IMR-90 (cell line): ENCODE data around the gene THRA. TPM values are rescaled to one million over a fixed set of nuclear protein-coding genes. Genes with fewer than 3 reads are reported as not detected.

Source experiments
- ATAC-seq: fragments of 200-7000 bp; cut with Tn5 transposase; 2 replicates; pipeline ENCODE4 v1.9.1; 2020; ENCODE audit warnings: low read depth, mild to moderate bottlenecking, moderate library complexity
- BruUV-seq: library from RNA; stranded (reverse); fragments of 400-500 nt; replicated peaks from 2 replicates; lab custom pipeline; 2021; lab: Mats Ljungman, UMichigan
- CTCF ChIA-PET: fragments of 300-600 bp; formaldehyde crosslinking; extraction: SDS; loops from one replicate; lab custom pipeline; 2021; ENCODE audit warnings: antibody characterized with exemption; lab: Yijun Ruan, JAX
- POLR2A ChIA-PET: fragments of 300-600 bp; sonication (Branson Sonifier 250); formaldehyde crosslinking; loops from one replicate; lab custom pipeline; 2022; ENCODE audit warnings: antibody characterized with exemption; ENCODE audit not compliant: unreplicated experiment; lab: Charles Lee
- DNase-seq: peaks from one replicate; pipeline ENCODE4 v3.0.0; 2013
- H2AFZ ChIP-seq: replicated peaks from 2 replicates; pipeline ENCODE3; 2013; ENCODE audit warnings: low read length, mild to moderate bottlenecking; ENCODE audit not compliant: poor library complexity
- H2AK5ac ChIP-seq: 2 replicates; pipeline ENCODE4 v1.6.1; 2013; ENCODE audit warnings: low read depth, low read length, inconsistent platforms
- H2AK9ac ChIP-seq: replicated peaks from 2 replicates; pipeline ENCODE3; 2013; ENCODE audit warnings: mild to moderate bottlenecking, low read depth, low read length, moderate library complexity; ENCODE audit not compliant: poor library complexity
- H2BK120ac ChIP-seq: 2 replicates; pipeline ENCODE4 v1.6.1; 2013; ENCODE audit warnings: low read depth, low read length, inconsistent platforms
- H2BK15ac ChIP-seq: 3 replicates; pipeline ENCODE4 v1.6.1; 2013; ENCODE audit warnings: low read depth, low read length, inconsistent platforms
- H2BK20ac ChIP-seq: 2 replicates; pipeline ENCODE4 v1.6.1; 2013; ENCODE audit warnings: low read depth, mild to moderate bottlenecking, inconsistent platforms, low read length, moderate library complexity
- H2BK5ac ChIP-seq: 2 replicates; pipeline ENCODE4 v1.6.1; 2013; ENCODE audit warnings: mild to moderate bottlenecking, low read depth, low read length, inconsistent platforms; ENCODE audit not compliant: poor library complexity, severe bottlenecking
- H3K14ac ChIP-seq: replicated peaks from 2 replicates; pipeline ENCODE4 v1.6.1; 2013; ENCODE audit warnings: low read depth, low read length, inconsistent platforms
- H3K18ac ChIP-seq: 2 replicates; pipeline ENCODE4 v1.6.1; 2013; ENCODE audit warnings: low read depth, low read length, control low read depth
- H3K23ac ChIP-seq: 2 replicates; pipeline ENCODE4 v1.6.1; 2013; ENCODE audit warnings: low read depth, low read length, inconsistent platforms
- H3K27ac ChIP-seq: 2 replicates; pipeline ENCODE4 v1.5.1; 2013; ENCODE audit warnings: mild to moderate bottlenecking, control low read depth, low read length; ENCODE audit not compliant: insufficient read depth
- H3K27me3 ChIP-seq: 2 replicates; pipeline ENCODE4 v1.6.1; 2013; ENCODE audit warnings: low read length; ENCODE audit not compliant: control insufficient read depth, insufficient read depth
- H3K36me3 ChIP-seq: 2 replicates; pipeline ENCODE4 v1.6.1; 2013; ENCODE audit warnings: low read length, mixed read lengths; ENCODE audit not compliant: control insufficient read depth, insufficient read depth
- H3K4ac ChIP-seq: 2 replicates; pipeline ENCODE4 v1.6.1; 2013; ENCODE audit warnings: low read depth, low read length, inconsistent platforms
- H3K4me1 ChIP-seq: 2 replicates; pipeline ENCODE4 v1.6.1; 2013; ENCODE audit warnings: low read length, mixed read lengths; ENCODE audit not compliant: control insufficient read depth, insufficient read depth
- H3K4me2 ChIP-seq: 2 replicates; pipeline ENCODE4 v1.6.1; 2013; ENCODE audit warnings: low read depth, mild to moderate bottlenecking, control low read depth, low read length, moderate library complexity
- H3K4me3 ChIP-seq: 2 replicates; pipeline ENCODE4 v1.5.1; 2013; ENCODE audit warnings: low read depth, mild to moderate bottlenecking, control low read depth, low read length, moderate library complexity; ENCODE audit not compliant: insufficient read depth
- H3K56ac ChIP-seq: 2 replicates; pipeline ENCODE4 v1.6.1; 2013; ENCODE audit warnings: low read length, inconsistent platforms; ENCODE audit not compliant: insufficient read depth; ENCODE audit errors: extremely low read depth
- H3K79me1 ChIP-seq, 2 experiments: 2 replicates each; pipeline ENCODE4 v1.6.1; 2013; ENCODE audit warnings: low read length in 2 of 2, inconsistent platforms in 1 of 2, low read depth in 1 of 2
- H3K9ac ChIP-seq: 2 replicates; pipeline ENCODE4 v1.6.1; 2013; ENCODE audit warnings: low read depth, low read length, control low read depth
- H3K9me1 ChIP-seq: 2 replicates; pipeline ENCODE4 v1.6.1; 2013; ENCODE audit warnings: low read length, inconsistent platforms; ENCODE audit not compliant: insufficient read depth
- H3K9me3 ChIP-seq: 2 replicates; pipeline ENCODE4 v1.6.1; 2013; ENCODE audit warnings: low read length; ENCODE audit not compliant: control insufficient read depth, insufficient read depth
- H4K20me1 ChIP-seq: 2 replicates; pipeline ENCODE4 v1.6.1; 2013; ENCODE audit warnings: low read length, inconsistent platforms; ENCODE audit not compliant: insufficient read depth
- H4K5ac ChIP-seq: 2 replicates; pipeline ENCODE4 v1.6.1; 2013; ENCODE audit warnings: mild to moderate bottlenecking, low read depth, low read length, control low read depth
- H4K8ac ChIP-seq, 2 experiments: 2 replicates each; pipeline ENCODE4 v1.6.1; 2013; ENCODE audit warnings: low read depth in 2 of 2, low read length in 2 of 2, control low read depth in 1 of 2, inconsistent platforms in 1 of 2
- H4K91ac ChIP-seq: 2 replicates; pipeline ENCODE4 v1.6.1; 2013; ENCODE audit warnings: low read depth, low read length, inconsistent platforms; ENCODE audit not compliant: insufficient read depth
- BHLHE40 ChIP-seq: fragments of 150-350 bp; IDR thresholded peaks from 2 replicates; pipeline ENCODE4 v1.6.1; 2016; ENCODE audit warnings: mild to moderate bottlenecking, low read depth, low read length
- CEBPB ChIP-seq: IDR thresholded peaks from 2 replicates; pipeline ENCODE4 v1.6.1; 2012; ENCODE audit warnings: low read depth, low read length, improper control_type of control experiment
- CHD1 ChIP-seq: IDR thresholded peaks from 2 replicates; pipeline ENCODE4 v1.6.1; 2012; ENCODE audit warnings: low read depth, low read length, improper control_type of control experiment
- CTCF ChIP-seq: conservative IDR thresholded peaks from 2 replicates; pipeline ENCODE4 v1.5.1; 2012; ENCODE audit warnings: mild to moderate bottlenecking, low read depth, low read length, improper control_type of control experiment
- FOS ChIP-seq: fragments of 150-350 bp; IDR thresholded peaks from 2 replicates; pipeline ENCODE4 v1.6.1; 2016; ENCODE audit warnings: low read depth, low read length
- MAZ ChIP-seq: IDR thresholded peaks from 2 replicates; pipeline ENCODE4 v1.6.1; 2012; ENCODE audit warnings: low read depth, mild to moderate bottlenecking, low read length, improper control_type of control experiment, moderate library complexity, borderline replicate concordance
- RAD21 ChIP-seq: IDR thresholded peaks from 2 replicates; pipeline ENCODE4 v1.6.1; 2012; ENCODE audit warnings: low read length, improper control_type of control experiment
- SMC3 ChIP-seq: fragments of 150-350 bp; IDR thresholded peaks from 2 replicates; pipeline ENCODE4 v1.6.1; 2016; ENCODE audit warnings: low read depth, mild to moderate bottlenecking, antibody characterized with exemption, low read length, moderate library complexity
- USF2 ChIP-seq: fragments of 150-350 bp; IDR thresholded peaks from 2 replicates; pipeline ENCODE4 v1.6.1; 2017; ENCODE audit warnings: mild to moderate bottlenecking, antibody characterized with exemption, low read length, low read depth
- WGBS, 2 experiments: methylation state at CpG; one replicate each; pipeline versions ENCODE4 v1.1.5 to v1.1.7; 2013; ENCODE audit warnings: missing lambda C conversion rate in 2 of 2; ENCODE audit not compliant: insufficient read length in 1 of 2; ENCODE audit errors: extremely low coverage in 2 of 2; 5-methylcytosine and 5-hydroxymethylcytosine counted together
- dilution Hi-C: fragments of 300-500 bp; cut with HindIII; formaldehyde crosslinking; loops from one replicate; pipeline ENCODE4 v1.14.3; 2018; ENCODE audit warnings: low sequenced_read_pairs; ENCODE audit not compliant: unreplicated experiment
- in situ Hi-C: fragments of 300-500 bp; cut with MboI; formaldehyde crosslinking; loops from 3 replicates; pipeline ENCODE4 v1.14.3; 2019; ENCODE audit warnings: low sequenced_read_pairs, inconsistent platforms, mixed read lengths
- intact Hi-C: fragments of 100-400 bp; cut with micrococcal nuclease; formaldehyde crosslinking; loops from 2 replicates; pipeline ENCODE4 v1.10.0; 2022
- polyA plus RNA-seq, 3 experiments: library from polyadenylated mRNA; depleted of rRNA; stranded (reverse); fragments of >200 nt; gene quantifications; 2 replicates each; pipeline ENCODE4 v1.2.3, GENCODE V29; 2012; ENCODE audit warnings: low replicate concordance in 1 of 3
- total RNA-seq: library from RNA; depleted of rRNA; stranded (reverse); fragments of >200 nt; gene quantifications from 2 replicates; pipeline ENCODE4 v1.2.3, GENCODE V29; 2012

Gene THRA
- total and polyA plus RNA-seq, 2 of the 4 experiments (the other 2 are of a cell fraction), result 22.0 to 23.4 TPM

GRCh38 chr17:40038882-40039513 is 23.8 kb upstream of the THRA start:
- Histone ChIP-seq H3K9me1 (no peaks in the 10 kb centered on the region), H3K4me3 (no peak overlapping the region), H4K91ac (no peak overlapping the region), H3K18ac (no peak overlapping the region; the same call in 1 of the 2 replicates), H2BK5ac (peak overlapping the region; percentile 22), H3K27me3 (no peaks in the 10 kb centered on the region), H3K4me1 (peaks cover 1% of the 10 kb centered on the region; the same call in 1 of the 2 replicates), H2BK15ac (no peak overlapping the region), H2BK20ac (peak overlapping the region; percentile 22; the same call in 1 of the 2 replicates), H3K4ac (peak overlapping the region; percentile 58), H2BK120ac (peak overlapping the region; percentile 16; the same call in 1 of the 2 replicates), H2AK5ac (0 out of 2 replicates have a peak overlapping the region, but pooled peaks have one; percentile 33), H4K8ac (peak overlapping the region in 1 of 2 experiments; percentile 48; a peak in 1 of 4 replicates), H3K36me3 (peaks cover 12% of the 10 kb centered on the region), H3K79me1 (peaks cover 4 to 12% of the 10 kb centered on the region in 2 experiments; a peak in 2 of 4 replicates), H2AK9ac (peak overlapping the region; percentile 37), H3K23ac (peak overlapping the region; percentile 81; the same call in 1 of the 2 replicates), H3K14ac (peak overlapping the region; percentile 73; the same call in 1 of the 2 replicates), H3K9ac (no peak overlapping the region), H3K4me2 (peak overlapping the region; percentile 34), H3K27ac (peak overlapping the region; percentile 1; the same call in 1 of the 2 replicates), H2AFZ (peak overlapping the region; percentile 53), H3K56ac (no peak overlapping the region), H4K20me1 (no peaks in the 10 kb centered on the region; the same call in 1 of the 2 replicates), H3K9me3 (no peaks in the 10 kb centered on the region), H4K5ac (no peak overlapping the region)
- in situ Hi-C loops, result no loop called here
- BruUV-seq, result no TSS peak
- 25% methylated on average over 5 of the region's 11 CpGs; no CpG with 5 or more reads in 1 of the 2 experiments for WGBS, 2 experiments
- ChIA-PET POLR2A (interaction anchor here (0.5 kb wide), 1 partner anchor 68 kb away, joined by 7 read pairs; no protein-coding TSS in a partner anchor), CTCF (interaction anchor here (0.6 to 1.9 kb wide), 12 partner anchors 11 to 1958 kb away, joined by 3 to 12 read pairs (median 4); partner anchors contain the start of gene MED24)
- peak; percentile 45; the same call in 1 of the 2 replicates for TF ChIP-seq SMC3
- no peak for TF ChIP-seq USF2
- TF ChIP-seq FOS, result peak; percentile 3; the same call in 1 of the 2 replicates
- TF ChIP-seq CHD1, result no peak
- peak; percentile 52 for TF ChIP-seq CEBPB
- TF ChIP-seq CTCF, result peak; percentile 93
- peak; percentile 61 for TF ChIP-seq RAD21
- TF ChIP-seq BHLHE40, result peak; percentile 40; the same call in 1 of the 2 replicates
- TF ChIP-seq MAZ, result peak; percentile 63; the same call in 1 of the 2 replicates
- dilution Hi-C loops, result no loop called here
- peak; percentile 90 for ATAC-seq
- peak; percentile 87 for DNase-seq
- intact Hi-C loops, result loop anchor here (1.0 kb wide), 1 partner anchor 72 kb away; no protein-coding TSS in a partner anchor
